G401 (cell line): ENCODE measurements around the gene CYP2U1. TPM values are rescaled to one million over a fixed set of nuclear protein-coding genes. Genes with fewer than 3 reads are reported as not detected.

ENCODE experiments used
- DNase-seq: peaks from one replicate; pipeline ENCODE4 v3.0.0-alpha.2; 2015; ENCODE audit warnings: low spot score
- in situ Hi-C: cut with HindIII; loops from 2 replicates; pipeline ENCODE4 v1.10.0; 2016; ENCODE audit warnings: low sequenced_read_pairs, mixed read lengths
- total RNA-seq: library from RNA; depleted of rRNA; stranded (reverse); fragments of >200 nt; shearing (Covaris generic); gene quantifications from 2 replicates; pipeline ENCODE4 v1.2.3, GENCODE V29; 2014

The CYP2U1 gene
- total RNA-seq, 1 experiment from 2014 or later, result 2.7 TPM

DNA sequence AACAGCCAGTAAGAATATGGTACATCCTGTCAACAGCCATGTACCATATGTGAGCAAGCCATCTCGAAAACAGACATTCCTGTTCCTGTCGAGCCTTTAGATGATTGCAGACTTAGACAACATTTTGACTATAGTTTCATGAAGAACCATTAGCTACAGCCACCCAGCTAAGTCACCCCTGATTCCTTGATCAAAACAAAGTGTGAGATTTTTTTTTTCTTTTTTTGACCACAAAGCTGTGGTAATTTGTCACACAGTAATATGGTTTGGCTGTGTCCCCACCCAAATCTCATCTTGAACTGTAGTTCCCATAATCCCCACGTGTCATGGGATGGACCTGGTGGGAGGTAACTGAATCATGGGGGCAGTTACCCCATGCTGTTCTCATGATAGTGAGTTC lies 43.2 kb downstream of the CYP2U1 start:
- DNase-seq, result no peak
- in situ Hi-C loops, result no loop called here

DNA sequence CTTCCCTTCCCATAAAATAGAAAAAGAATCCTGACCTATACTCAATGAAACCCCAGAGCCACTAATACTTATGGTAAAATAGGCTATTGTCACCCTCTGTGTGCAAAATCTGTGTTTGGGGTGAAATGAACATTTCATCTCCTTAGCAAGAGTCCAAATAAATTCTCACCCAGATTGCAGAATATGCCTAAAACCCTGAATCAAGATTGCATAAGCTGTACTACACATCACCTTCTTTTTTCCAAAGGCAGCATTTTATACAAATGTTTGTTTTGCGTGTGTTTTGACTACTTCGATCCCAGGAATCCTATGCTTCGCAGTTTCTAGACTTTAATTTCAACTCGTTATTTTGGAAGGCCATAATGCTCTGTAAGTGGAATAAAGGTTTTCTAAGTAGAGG lies 46.1 kb downstream of the CYP2U1 start:
- in situ Hi-C loops, result no loop called here
- DNase-seq, result no peak

DNA sequence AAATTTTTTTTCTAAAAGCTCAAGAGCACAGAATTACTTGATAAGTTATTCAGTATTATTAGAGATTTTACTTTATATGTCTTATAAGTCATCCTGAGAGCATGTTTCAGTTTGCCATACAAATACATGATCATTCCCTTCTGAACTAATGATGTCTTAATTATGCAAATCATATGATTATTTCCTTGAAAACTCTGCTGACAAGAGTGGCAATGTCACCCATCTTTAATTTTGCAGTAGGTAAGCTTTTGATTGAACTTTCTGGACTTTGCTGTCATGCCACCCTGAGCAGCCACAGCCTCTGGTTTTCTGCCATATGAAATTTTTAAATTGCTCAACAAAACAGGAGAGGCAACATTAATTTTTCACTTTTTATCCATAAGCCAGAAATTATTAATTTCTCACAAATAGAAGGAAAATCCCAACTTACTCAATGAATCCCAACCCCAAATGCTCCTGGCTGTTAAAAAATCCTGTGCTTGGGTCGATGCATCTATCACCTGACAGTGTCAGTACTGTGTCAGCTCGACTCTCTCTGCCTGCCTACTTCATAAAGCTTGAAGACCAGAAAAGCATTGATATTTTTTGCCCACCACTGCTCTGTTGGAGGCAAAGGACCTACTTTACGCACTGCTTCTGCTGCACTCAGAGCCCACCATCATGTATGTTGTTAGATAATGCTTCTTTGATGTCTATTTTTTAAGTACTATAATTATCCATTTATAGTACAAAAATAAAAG lies 46.8 kb downstream of the CYP2U1 start:
- DNase-seq, result no peak
- in situ Hi-C loops, result no loop called here

DNA sequence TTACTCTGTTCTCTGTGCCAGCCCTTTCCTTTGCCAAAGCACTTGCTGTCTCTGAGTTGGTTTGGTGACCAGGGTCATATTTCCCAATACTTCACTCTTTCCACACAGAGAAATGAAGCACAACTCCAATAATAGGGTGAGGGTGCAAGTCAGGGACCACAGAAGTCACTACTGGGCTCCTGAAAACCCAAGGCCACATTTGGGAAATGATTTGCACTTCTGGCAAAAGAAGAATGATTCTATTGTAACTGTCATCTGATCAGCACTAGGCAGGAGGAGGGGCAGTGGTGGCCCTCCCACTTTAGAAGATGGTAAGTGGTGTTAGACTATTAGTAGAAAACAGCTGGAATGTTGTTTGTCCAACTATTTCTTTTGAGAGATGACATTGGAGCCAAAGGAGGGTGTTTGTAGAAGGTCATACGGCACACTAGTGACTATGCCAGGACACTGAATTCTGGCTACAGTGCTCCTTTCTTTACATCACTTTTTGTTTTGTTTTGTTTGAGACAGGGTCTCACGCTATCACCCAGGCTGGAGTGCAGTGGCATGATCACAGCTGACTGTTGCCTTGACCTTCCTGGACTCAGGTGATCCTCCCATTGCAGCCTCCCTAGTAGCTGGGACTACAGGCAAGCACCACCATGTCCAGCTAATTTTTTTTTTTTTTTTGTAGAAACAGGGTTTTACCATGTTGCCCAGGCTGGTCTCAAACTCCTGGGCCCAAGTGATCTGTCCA lies 47.5 kb downstream of the CYP2U1 start:
- in situ Hi-C loops, result no loop called here
- DNase-seq, result no peak

DNA sequence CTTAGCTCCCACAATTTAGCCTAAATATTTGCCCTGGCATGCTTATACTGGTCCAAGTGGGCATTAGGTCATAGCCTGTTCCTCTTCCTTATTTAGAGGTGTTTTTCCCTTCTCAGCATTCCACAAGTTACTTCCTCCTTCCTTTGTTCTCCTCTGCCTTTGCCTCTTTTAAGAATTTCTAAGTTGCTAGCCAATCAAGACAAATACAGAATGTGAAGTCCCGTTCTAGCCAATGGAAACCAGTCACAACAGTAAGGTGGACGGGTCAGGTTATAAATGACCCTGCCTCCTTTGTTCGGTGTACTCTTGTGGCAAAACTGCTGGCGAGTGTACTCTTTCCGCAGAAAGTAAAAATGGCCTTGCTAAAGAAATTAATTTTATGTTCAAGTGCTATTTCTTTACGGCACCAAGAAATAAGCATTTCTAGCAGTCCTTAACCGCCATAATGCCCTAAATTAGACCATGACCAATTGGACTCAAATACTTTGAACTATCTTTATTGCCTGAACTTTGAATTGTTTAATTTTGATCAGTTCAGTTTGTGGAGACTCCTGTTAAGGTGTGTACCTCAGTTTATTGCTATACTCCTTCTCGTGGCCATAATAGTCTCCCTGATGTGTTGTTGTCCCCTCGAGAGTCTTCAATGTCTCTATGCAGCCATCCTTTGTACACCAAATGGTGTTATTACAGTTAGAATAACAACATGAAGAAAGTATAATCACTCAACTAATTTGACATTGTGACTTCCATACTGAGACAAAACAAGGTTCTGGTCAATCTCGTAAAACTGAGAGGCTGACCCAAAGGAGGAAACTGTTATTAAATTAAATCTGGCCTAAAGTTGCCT lies 56.8 kb downstream of the CYP2U1 start:
- in situ Hi-C loops, result no loop called here
- DNase-seq, result no peak

DNA sequence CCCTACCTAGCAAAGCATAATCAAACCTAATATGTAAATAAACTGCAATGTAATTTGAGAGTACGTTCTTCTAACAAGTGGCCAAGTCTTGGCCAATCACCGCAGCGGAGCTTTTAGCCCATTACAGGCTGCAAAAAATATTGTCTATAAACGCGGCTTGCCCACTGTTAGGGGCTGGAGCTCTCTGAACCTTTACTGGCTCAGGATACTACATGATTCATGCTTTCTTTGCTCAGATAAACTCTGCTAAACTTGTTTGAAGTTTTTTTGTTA lies 57.4 kb downstream of the CYP2U1 start:
- DNase-seq, result no peak
- in situ Hi-C loops, result no loop called here

DNA sequence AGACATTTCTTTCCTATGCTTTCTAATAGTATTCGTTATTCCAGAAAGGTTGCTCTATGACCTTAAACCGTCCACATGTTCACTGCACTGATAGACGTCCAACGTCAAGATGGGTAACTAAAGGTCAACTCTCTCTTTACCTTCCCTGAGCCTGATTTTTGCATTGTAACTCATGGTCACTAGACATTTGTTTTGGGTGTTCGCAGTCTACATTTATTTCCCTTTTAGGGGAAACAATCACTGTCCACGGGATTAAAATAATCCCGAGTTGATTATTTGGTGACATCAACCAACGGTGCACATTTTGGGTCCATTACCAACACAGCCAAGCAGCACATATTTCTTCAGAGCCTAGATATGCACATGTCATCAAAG lies 57.8 kb downstream of the CYP2U1 start:
- in situ Hi-C loops, result no loop called here
- DNase-seq, result no peak

DNA sequence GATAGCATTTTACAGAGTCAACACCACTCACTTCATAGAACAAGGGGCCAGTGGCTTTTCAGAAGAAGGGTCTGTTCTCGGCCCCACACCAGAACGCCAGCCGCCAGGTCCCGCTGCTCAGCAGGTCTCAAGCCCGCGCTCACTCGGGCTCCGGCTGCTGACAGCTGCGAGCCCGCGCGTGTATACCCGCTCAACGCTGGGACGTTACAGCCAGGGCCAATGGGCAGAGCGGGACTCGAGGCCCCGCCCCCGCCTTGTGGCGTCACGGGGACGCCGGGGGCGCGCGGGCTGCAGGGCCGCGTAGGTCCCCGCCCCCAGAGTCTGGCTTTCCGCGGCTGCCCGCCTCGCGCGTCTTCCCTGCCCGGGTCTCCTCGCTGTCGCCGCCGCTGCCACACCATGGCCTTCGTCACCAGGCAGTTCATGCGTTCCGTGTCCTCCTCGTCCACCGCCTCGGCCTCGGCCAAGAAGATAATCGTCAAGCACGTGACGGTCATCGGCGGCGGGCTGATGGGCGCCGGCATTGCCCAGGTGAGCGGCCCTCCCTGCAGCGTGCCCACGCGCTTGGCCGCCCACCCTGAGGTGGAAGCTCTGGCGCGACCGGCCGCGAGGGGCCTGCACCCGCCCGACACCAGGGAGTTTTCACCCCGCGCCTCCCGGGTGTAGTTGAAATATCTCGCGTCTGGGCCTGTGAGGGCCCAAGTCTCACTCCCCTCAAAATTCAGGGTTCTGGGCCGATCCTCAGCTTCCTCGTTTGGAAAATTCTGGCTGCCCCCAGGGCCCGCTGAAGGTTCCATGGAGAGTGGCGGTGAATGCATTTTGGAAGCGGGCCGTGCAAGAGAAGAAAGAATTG lies 58.4 kb downstream of the CYP2U1 start, which contains the start of gene HADH:
TSS of gene HADH (plus strand) at position 353 of the 850 bp plus-strand sequence. CDS start at position 397, 44 bp downstream.
- peak; percentile 95 for DNase-seq
- in situ Hi-C loops, result no loop called here

DNA sequence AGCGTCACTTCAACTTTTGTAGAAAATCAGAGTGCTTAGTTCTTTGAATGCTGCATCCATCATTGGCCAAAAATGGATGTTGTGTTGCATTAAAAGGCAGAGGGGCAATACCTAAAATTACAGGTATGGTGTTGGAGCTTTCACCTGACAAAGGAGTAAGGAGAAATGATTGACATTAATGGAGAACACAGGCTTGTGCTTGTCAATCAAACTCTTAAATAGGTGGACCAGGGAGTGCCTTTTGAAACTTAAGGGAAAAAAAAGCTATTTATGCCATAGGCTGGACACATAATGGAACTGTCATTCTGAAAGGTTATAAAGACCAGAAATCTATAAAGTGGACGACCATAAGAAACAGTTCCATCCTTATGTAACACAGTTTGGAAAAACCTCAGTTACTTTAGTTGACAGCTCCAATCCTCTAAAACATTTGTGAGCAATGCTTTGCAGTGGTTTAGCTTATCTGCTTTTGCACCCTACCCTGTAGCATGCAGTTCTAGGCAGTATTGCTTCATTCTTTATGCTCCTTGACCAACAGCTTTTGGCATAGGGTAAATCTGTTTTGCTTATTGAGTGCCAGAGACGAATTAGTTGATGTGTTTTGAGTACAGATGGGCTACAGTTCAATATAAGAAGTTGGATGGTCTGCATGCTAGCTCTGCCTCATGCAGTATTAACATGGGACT lies 60.7 kb downstream of the CYP2U1 start:
- DNase-seq, result no peak
- in situ Hi-C loops, result no loop called here

DNA sequence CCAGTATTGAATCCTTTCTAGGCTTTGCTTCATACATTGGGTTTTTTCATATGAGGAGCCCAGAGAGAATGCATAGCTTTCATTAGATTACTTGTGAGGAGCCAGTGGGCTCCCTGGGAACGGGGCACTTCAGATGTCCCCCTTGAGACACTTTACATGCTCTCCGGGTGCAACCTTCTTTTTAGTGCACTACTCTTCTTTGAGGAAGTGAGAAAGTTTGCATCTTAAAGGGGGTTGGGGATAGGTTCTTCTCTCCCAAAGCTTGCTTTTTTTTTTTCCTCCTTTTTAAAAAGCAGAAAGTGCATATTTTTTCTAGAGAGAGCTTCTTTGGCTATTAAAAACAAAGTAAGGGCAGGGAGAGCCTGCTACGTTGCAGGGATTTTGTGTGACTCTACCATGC lies 62.6 kb downstream of the CYP2U1 start:
- in situ Hi-C loops, result no loop called here
- no peak for DNase-seq

DNA sequence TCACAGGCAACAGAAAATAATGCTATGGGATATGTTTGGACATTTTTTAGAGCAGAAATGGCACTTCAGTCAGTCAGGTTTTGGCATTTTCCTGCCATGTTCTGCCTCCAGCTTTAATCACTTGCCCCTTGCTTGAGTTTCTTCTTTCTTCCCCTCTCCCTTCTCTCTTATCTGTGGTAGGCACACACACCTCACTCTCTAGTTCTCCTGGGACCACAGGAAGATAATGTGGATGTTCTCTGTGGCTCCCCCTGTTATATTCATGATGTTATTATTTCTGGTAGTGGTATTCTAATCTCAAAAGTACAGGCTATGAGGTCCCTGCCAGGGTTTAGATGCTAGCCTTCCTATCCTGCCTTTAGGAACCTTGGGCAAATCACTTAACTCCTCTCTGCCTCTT lies 63.5 kb downstream of the CYP2U1 start:
- DNase-seq, result no peak
- in situ Hi-C loops, result no loop called here

DNA sequence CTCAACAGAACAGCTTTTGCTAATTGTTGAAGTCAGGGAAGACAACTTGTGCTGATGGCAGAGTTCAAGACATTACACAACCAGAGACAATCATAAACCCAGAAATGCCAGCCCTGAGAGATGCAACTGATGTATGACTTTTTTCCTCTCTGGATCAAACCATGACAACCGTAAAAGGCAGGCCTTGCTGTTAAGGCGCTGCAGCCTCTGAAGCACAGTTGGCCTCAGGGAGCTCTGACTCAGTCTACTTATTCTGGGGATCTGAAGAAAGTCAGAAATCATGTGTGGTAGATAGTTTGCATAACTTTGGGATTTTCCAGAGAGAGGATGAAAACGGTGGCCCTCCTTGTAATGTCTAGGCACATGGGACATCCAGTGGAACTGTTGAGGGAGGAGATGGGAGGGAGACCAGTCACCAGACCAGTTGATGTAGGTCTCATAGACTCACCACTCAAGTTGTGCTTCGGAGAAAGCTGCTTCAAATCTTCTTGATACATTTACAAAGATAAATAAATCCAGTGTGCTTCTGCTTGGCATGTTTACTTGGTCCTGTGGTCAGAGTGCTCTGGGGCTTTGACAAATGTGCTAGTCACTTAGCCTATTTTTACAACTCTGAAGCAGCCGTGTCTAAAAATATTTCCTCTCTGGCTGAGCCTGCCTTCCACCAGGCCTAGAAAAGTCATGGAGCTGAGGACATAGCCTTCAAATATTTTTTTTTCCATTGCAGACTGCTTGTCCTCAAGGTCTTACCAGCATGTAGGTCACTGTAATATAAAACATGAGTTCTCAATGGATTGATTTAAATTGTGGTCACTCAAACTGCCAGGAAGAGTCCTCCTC lies 65.8 kb downstream of the CYP2U1 start:
- peak; percentile 20 for DNase-seq
- in situ Hi-C loops, result no loop called here

DNA sequence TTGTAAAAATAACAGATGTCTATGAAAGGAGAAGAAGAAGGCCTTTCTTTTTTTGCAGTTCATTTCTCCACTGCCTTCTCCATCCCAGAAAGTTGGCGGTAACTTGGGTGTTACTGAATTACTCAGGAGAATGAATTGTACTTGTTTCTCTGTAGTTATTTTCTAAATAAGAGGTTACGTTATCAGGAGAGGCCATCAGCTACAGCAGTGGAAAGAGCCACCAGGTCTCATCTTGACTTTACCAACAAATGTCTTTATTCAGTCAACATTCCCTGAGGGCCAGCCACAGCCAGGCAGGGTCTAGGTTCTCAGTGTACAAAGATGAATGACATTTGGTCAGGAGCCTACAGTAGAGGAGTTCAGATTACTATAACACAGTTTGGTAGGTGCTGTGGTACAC lies 66.4 kb downstream of the CYP2U1 start:
- in situ Hi-C loops, result no loop called here
- no peak for DNase-seq

DNA sequence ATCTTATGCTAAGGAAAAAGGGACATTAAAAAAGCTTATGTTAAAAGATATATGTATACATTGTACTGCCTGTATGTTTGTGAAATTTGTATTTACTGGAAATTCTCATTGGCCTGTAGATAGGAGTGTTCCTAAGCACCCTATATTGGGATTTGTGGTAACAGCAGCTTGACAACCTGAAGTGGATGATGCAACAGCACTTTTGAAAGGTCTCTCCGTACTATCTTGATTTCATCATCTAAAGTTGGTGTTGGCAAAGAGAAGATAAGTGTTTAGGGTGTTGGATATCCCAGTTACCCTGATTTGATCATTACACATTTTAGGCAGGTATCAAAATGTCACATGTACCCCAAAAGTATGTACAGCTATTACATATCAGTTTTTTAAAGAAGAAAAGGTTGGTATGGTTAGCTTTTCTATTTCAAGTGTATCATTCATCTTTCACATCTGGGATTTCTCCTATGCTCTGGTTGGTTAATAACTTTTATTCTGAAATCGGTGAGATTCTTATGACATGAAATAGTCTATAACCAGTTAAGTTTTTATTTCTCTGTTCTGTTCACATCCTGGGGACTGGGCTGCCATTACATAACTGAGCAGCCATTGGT lies 68.7 kb downstream of the CYP2U1 start:
- DNase-seq, result no peak
- in situ Hi-C loops, result no loop called here

DNA sequence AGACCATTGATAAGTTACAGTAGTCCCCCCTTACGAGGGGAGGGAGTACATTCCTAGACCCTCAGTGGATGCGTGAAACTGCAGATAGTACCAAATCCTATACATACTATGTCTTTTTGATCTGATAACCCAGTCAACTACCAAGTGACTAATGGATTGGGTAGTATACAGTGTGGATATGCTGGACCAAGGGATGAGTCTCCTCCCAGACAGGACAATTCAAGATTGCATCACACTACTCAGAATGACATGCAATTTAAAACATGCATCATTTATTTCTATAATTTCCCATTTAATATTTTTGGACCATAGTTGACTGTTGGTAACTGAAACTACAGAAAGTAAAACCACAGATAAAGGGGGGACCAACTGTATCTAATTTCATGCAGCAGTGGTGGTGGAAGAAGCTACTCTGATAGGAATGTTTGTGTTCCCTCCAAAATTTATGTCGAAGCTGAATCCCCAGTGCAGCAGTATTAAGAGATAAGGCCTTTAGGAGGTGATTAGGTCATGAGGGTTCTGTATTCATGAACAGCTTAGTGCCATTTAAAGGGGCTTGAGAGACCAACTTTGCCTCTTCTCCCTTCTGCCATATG lies 70.3 kb downstream of the CYP2U1 start:
- DNase-seq, result no peak
- in situ Hi-C loops, result no loop called here
